ENCODE data around the gene CMKLR1. TPM values are rescaled to one million over a fixed set of nuclear protein-coding genes. Genes with fewer than 3 reads are reported as not detected.
A peak's percentile ranks its signal among the peaks of the same experiment; 100 is the strongest.

The CMKLR1 gene
- total RNA-seq, 1 donor from 2014 or later: not detected

DNA sequence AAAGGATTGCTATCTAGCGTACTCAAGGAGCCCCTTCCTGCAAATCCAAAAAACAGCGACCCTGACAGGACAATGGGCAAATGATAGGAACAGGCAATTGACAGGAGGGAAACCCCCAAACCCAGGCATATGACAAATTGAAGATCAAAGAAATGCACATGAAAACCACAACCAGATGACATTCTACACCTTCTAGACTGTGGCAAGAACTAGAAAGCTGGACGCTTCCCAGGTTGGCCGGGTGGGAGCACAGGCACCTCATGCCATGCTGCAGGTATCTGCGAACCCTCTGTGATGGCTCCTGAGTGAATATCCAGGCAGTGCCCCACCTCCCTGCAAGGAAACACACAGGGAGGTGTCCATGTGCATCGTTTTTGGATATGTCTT lies 37.1 kb downstream of the CMKLR1 start:
- Mint-ChIP-seq H3K36me3 (ENCODE audit: insufficient read depth) (no peaks in the 10 kb centered on the region), H3K9me3 (ENCODE audit: low read depth) (no peaks in the 10 kb centered on the region), H3K4me1 (ENCODE audit: low read depth) (peaks cover 43% of the 10 kb centered on the region), H3K27ac (peak overlapping the region; percentile 96), H3K4me3 (ENCODE audit: low read depth) (no peak overlapping the region), H3K27me3 (peaks cover 8% of the 10 kb centered on the region)
- no peak for DNase-seq (ENCODE audit: low spot score, unreplicated experiment)
- no peak for TF ChIP-seq CTCF (IDR thresholded peaks at IDR 0.05; ENCODE audit: unreplicated experiment)

GRCh38 chr12:108301346-108301745 lies 37.8 kb downstream of the CMKLR1 start:
- H3K4me3 Mint-ChIP-seq (ENCODE audit: low read depth): no peak overlapping the region
- no peaks in the 10 kb centered on the region for H3K9me3 Mint-ChIP-seq (ENCODE audit: low read depth)
- peak overlapping the region; percentile 51 for H3K27ac Mint-ChIP-seq

GRCh38 chr12:108299980-108300696 lies 39.0 kb downstream of the CMKLR1 start:
- H3K36me3 Mint-ChIP-seq (ENCODE audit: insufficient read depth): no peaks in the 10 kb centered on the region
- no peaks in the 10 kb centered on the region for H3K9me3 Mint-ChIP-seq (ENCODE audit: low read depth)
- DNase-seq (ENCODE audit: low spot score, unreplicated experiment): no peak
- peaks cover 35% of the 10 kb centered on the region for H3K4me1 Mint-ChIP-seq (ENCODE audit: low read depth)
- no peak overlapping the region for H3K27ac Mint-ChIP-seq
- no peak overlapping the region for H3K4me3 Mint-ChIP-seq (ENCODE audit: low read depth)
- TF ChIP-seq CTCF (IDR thresholded peaks at IDR 0.05; ENCODE audit: unreplicated experiment): no peak
- H3K27me3 Mint-ChIP-seq: peaks cover 4% of the 10 kb centered on the region

More at GRCh38 chr12:108301346-108301745, 37.8 kb downstream of the CMKLR1 start:
- Mint-ChIP-seq H3K27me3 (peaks cover 5% of the 10 kb centered on the region), H3K4me1 (ENCODE audit: low read depth) (peaks cover 41% of the 10 kb centered on the region), H3K36me3 (ENCODE audit: insufficient read depth) (no peaks in the 10 kb centered on the region)
- no peak for DNase-seq (ENCODE audit: low spot score, unreplicated experiment)
- no peak for TF ChIP-seq CTCF (IDR thresholded peaks at IDR 0.05; ENCODE audit: unreplicated experiment)

GRCh38 chr12:108299516-108299915 lies 39.6 kb downstream of the CMKLR1 start:
- H3K4me3 Mint-ChIP-seq (ENCODE audit: low read depth): no peak overlapping the region
- peaks cover 29% of the 10 kb centered on the region for H3K4me1 Mint-ChIP-seq (ENCODE audit: low read depth)
- DNase-seq (ENCODE audit: low spot score, unreplicated experiment): no peak
- no peak for TF ChIP-seq CTCF (IDR thresholded peaks at IDR 0.05; ENCODE audit: unreplicated experiment)
- H3K9me3 Mint-ChIP-seq (ENCODE audit: low read depth): no peaks in the 10 kb centered on the region
- no peaks in the 10 kb centered on the region for H3K36me3 Mint-ChIP-seq (ENCODE audit: insufficient read depth)
- no peak overlapping the region for H3K27ac Mint-ChIP-seq
- H3K27me3 Mint-ChIP-seq: peaks cover 5% of the 10 kb centered on the region

DNA sequence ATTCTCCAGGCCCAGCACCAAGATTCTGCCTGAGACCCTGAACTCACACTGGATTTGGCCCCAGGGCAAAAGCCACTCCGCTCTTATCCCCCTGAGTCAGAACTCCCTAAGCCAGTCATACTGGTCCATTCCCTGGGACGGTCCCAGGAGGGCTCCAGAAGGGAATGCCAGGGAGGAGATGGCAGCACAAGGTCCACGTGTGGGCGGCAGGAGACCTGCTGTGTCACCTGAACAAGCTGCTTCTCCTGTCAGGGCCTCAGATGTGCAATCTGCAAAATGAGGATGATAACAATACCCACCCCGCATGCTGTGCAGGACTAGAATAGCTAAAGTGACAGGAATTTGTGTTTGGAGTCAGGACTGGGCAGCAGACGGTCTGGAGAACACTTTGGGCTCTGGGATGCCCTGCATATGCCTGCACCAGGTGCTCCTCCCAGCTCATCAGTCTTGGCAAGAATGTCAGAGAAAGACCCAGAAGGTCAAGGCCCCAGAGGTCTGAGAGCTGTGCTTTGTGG lies 40.3 kb downstream of the CMKLR1 start:
- Mint-ChIP-seq H3K9me3 (ENCODE audit: low read depth) (no peaks in the 10 kb centered on the region), H3K27ac (no peak overlapping the region), H3K4me1 (ENCODE audit: low read depth) (peaks cover 22% of the 10 kb centered on the region), H3K36me3 (ENCODE audit: insufficient read depth) (no peaks in the 10 kb centered on the region), H3K27me3 (peaks cover 5% of the 10 kb centered on the region), H3K4me3 (ENCODE audit: low read depth) (no peak overlapping the region)
- no peak for DNase-seq (ENCODE audit: low spot score, unreplicated experiment)
- no peak for TF ChIP-seq CTCF (IDR thresholded peaks at IDR 0.05; ENCODE audit: unreplicated experiment)

All from progenitor cell of endocrine pancreas (in vitro differentiated cells).